OCI-LY3 (cell line): ENCODE results near the gene CCSER1.

Experiments used
- H2AFZ ChIP-seq: fragments of 200-600, 300-600 bp; shearing (Covaris generic); 2 replicates; pipeline ENCODE4 v1.6.0; 2014; ENCODE audit warnings: antibody characterized with exemption, low read depth, low read length
- H3K27ac ChIP-seq: fragments of 200-600, 300-600 bp; sonication (generic); 2 replicates; pipeline ENCODE4 v1.5.1; 2014; ENCODE audit warnings: mild to moderate bottlenecking, low read length, moderate library complexity, mixed read lengths
- H3K27me3 ChIP-seq: fragments of 200-600, 300-600 bp; sonication (generic); 2 replicates; pipeline ENCODE4 v1.6.1; 2014; ENCODE audit warnings: low read depth, low read length, mixed read lengths
- H3K36me3 ChIP-seq: fragments of 200-600, 300-600 bp; sonication (generic); replicated peaks from 2 replicates; pipeline ENCODE3; 2014; ENCODE audit warnings: low read depth, low read length, mixed read lengths
- H3K4me1 ChIP-seq: fragments of 300-600, 200-600 bp; sonication (generic); 2 replicates; pipeline ENCODE4 v1.6.1; 2014; ENCODE audit warnings: low read length, mixed read lengths
- H3K4me2 ChIP-seq: fragments of 200-600, 300-600 bp; sonication (generic); 2 replicates; pipeline ENCODE4 v1.6.1; 2014; ENCODE audit warnings: low read length, mixed read lengths
- H3K4me3 ChIP-seq: fragments of 300-600, 200-600 bp; sonication (generic); 2 replicates; pipeline ENCODE4 v1.5.1; 2014; ENCODE audit warnings: antibody characterized with exemption, mild to moderate bottlenecking, low read length, moderate library complexity
- H3K79me2 ChIP-seq: fragments of 300-600, 200-600 bp; shearing (Covaris generic); 2 replicates; pipeline ENCODE4 v1.6.1; 2014; ENCODE audit warnings: mild to moderate bottlenecking, low read length, mixed read lengths
- H3K9ac ChIP-seq: fragments of 300-600, 200-600 bp; shearing (Covaris generic); 2 replicates; pipeline ENCODE4 v1.6.0; 2014; ENCODE audit warnings: mild to moderate bottlenecking, low read length, moderate library complexity
- H3K9me3 ChIP-seq: fragments of 200-600, 300-600 bp; shearing (Covaris generic); 2 replicates; pipeline ENCODE4 v1.6.1; 2014; ENCODE audit warnings: low read length, mixed read lengths; ENCODE audit not compliant: insufficient read depth
- H4K20me1 ChIP-seq: fragments of 200-600, 300-600 bp; sonication (generic); 2 replicates; pipeline ENCODE4 v1.6.1; 2016; ENCODE audit warnings: low read length, mixed read lengths; ENCODE audit not compliant: insufficient read depth
- EZH2phosphoT487 ChIP-seq: fragments of 200-600 bp; shearing (Covaris generic); IDR thresholded peaks from 2 replicates; pipeline ENCODE4 v1.6.1; 2018; ENCODE audit warnings: antibody characterized with exemption, mixed run types, low read depth
- TF ChIP-seq, protein P1 (sequence below): fragments of 200-600, 300-600 bp; sonication (generic); IDR thresholded peaks from 2 replicates; pipeline ENCODE4 v1.5.1; 2014; ENCODE audit warnings: antibody characterized with exemption, low read length, low read depth

The CCSER1 gene

DNA sequence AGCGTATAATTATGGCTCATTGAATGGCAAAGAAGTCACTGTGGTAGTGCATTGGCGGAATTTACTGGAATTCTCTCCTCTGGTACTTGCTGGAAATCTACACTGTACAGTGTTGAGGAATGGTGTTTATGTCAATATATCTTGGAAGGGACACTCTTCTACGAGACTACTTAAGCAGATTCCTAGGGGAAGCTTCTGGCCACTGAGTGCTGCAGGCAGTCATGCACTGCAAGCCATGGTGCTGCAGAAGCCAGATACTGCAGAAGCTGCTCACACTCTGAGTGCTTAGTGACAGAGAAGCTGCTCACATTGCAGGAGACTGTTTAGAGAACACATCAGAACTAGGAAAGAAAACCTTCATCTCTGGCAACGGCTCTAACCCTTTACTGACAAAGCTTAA is 725.0 kb downstream of the CCSER1 start:
- Histone ChIP-seq H3K79me2 (no peaks in the 10 kb centered on the region), H3K27me3 (no peaks in the 10 kb centered on the region), H3K4me2 (no peak overlapping the region), H2AFZ (no peak overlapping the region), H3K9me3 (no peaks in the 10 kb centered on the region), H4K20me1 (no peaks in the 10 kb centered on the region), H3K9ac (no peak overlapping the region), H3K4me3 (no peak overlapping the region), H3K27ac (no peak overlapping the region), H3K4me1 (peaks cover 5% of the 10 kb centered on the region; the same call in 1 of the 2 replicates), H3K36me3 (no peaks in the 10 kb centered on the region)
- TF ChIP-seq EZH2phosphoT487: no peak
- TF ChIP-seq, protein P1, sequence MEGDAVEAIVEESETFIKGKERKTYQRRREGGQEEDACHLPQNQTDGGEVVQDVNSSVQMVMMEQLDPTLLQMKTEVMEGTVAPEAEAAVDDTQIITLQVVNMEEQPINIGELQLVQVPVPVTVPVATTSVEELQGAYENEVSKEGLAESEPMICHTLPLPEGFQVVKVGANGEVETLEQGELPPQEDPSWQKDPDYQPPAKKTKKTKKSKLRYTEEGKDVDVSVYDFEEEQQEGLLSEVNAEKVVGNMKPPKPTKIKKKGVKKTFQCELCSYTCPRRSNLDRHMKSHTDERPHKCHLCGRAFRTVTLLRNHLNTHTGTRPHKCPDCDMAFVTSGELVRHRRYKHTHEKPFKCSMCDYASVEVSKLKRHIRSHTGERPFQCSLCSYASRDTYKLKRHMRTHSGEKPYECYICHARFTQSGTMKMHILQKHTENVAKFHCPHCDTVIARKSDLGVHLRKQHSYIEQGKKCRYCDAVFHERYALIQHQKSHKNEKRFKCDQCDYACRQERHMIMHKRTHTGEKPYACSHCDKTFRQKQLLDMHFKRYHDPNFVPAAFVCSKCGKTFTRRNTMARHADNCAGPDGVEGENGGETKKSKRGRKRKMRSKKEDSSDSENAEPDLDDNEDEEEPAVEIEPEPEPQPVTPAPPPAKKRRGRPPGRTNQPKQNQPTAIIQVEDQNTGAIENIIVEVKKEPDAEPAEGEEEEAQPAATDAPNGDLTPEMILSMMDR: no peak

DNA sequence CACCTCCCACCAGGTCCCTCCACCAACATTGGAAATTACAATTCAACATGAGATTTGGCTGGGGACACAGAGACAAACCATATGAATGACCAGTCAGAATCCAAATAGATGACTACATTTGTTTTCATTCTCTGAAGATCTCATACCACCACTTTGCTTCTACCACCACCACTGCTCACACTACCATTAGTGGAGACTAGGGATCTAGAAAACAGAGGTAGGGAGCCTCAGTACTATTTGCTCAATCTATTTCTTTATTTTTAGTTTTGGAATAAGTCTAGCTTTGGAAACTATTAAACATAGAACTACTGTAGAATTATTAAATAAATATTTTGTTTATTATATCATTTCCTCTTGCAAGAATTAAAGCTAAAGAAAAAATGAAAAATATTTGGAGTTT is 727.9 kb downstream of the CCSER1 start:
- no peaks in the 10 kb centered on the region for H3K36me3 ChIP-seq
- no peak overlapping the region for H3K27ac ChIP-seq
- no peak overlapping the region for H3K9ac ChIP-seq
- H3K4me1 ChIP-seq: peaks cover 5% of the 10 kb centered on the region; the same call in 1 of the 2 replicates
- H3K79me2 ChIP-seq: no peaks in the 10 kb centered on the region
- H3K4me3 ChIP-seq: no peak overlapping the region
- no peak for TF ChIP-seq EZH2phosphoT487
- TF ChIP-seq, protein P1: no peak
- no peaks in the 10 kb centered on the region for H4K20me1 ChIP-seq
- H3K27me3 ChIP-seq: no peaks in the 10 kb centered on the region
- H2AFZ ChIP-seq: peak overlapping the region; percentile 68
- H3K4me2 ChIP-seq: no peak overlapping the region
- H3K9me3 ChIP-seq: no peaks in the 10 kb centered on the region

DNA sequence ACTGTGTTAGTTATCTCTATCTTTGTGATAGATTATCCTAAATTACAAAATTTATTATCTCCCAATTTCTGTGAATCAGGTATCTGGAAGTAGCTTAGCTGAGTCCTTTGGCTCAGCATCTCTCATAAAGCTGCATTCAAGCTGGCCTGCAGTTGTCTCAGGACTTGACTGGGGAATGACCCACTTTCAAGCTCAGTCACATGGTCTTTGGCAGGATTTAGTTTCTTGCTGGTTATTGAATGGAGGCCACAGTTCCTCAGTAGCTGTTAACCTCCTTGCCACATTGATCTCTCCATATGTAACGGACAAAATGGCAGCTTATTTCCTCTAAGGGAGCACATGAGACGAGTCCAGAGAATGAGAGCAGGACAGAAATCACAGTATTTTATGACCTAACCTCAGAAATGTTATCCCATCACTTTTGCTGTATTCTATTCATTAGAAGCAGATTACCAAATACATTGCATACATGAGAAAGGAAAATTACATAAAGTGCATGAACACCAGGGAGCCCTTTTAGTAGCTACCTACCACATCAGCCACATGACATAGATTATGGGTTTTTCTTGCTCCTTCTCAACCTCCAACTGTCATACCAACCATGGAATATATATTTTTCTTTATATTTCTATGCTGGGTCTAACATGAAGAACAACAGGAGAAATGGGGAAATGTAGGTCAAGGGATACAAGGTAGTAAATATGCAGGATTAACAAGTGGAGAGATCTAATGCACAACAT is 730.1 kb downstream of the CCSER1 start:
- H3K4me2 ChIP-seq: no peak overlapping the region
- H2AFZ ChIP-seq: no peak overlapping the region

DNA sequence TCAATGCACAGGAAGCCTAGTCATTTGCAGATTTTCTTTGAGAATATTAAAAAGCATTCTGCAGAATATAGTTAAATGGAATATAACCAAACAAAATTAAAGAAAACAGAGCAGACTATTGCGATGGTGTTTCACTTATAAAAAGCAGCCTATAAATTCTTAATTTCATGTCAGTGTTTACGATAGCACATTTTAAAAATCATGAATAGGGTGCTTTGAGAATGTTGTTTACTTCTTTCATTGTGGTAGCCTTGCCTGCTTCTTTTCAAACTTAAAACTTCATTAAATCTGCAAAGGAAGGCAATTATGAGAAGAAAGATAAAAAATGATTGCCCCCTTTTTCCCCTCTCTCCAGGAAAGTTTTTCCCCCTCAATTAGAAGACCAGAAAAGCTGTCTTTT is 748.6 kb downstream of the CCSER1 start:
- Histone ChIP-seq H3K27ac (no peak overlapping the region), H3K4me3 (no peak overlapping the region), H3K27me3 (no peaks in the 10 kb centered on the region), H3K9me3 (no peaks in the 10 kb centered on the region), H3K79me2 (no peaks in the 10 kb centered on the region), H4K20me1 (no peaks in the 10 kb centered on the region), H3K9ac (no peak overlapping the region), H3K4me2 (no peak overlapping the region), H3K36me3 (no peaks in the 10 kb centered on the region), H2AFZ (no peak overlapping the region), H3K4me1 (peaks cover 16% of the 10 kb centered on the region)
- TF ChIP-seq, protein P1: no peak
- no peak for TF ChIP-seq EZH2phosphoT487

More for the DNA sequence above, 730.1 kb downstream of the CCSER1 start:
- H3K9me3 ChIP-seq: no peaks in the 10 kb centered on the region
- no peak overlapping the region for H3K27ac ChIP-seq
- H4K20me1 ChIP-seq: no peaks in the 10 kb centered on the region
- H3K36me3 ChIP-seq: no peaks in the 10 kb centered on the region
- H3K27me3 ChIP-seq: no peaks in the 10 kb centered on the region
- TF ChIP-seq EZH2phosphoT487: no peak
- TF ChIP-seq, protein P1: no peak
- no peak overlapping the region for H3K4me3 ChIP-seq
- H3K79me2 ChIP-seq: no peaks in the 10 kb centered on the region
- H3K4me1 ChIP-seq: peaks cover 5% of the 10 kb centered on the region; the same call in 1 of the 2 replicates
- no peak overlapping the region for H3K9ac ChIP-seq
